NT2/D1 (cell line): ENCODE results near the gene NSDHL.

Experiments
- DNase-seq: peaks from one replicate; pipeline ENCODE4 v3.0.0-alpha.2; 2011; ENCODE audit warnings: low read depth, low spot score
- H3K27me3 ChIP-seq: 2 replicates; pipeline ENCODE4 v1.6.0; 2011; ENCODE audit warnings: mild to moderate bottlenecking; ENCODE audit not compliant: insufficient read length, insufficient read depth
- H3K36me3 ChIP-seq: 2 replicates; pipeline ENCODE4 v1.6.1; 2011; ENCODE audit warnings: mild to moderate bottlenecking, low read length, mixed read lengths; ENCODE audit not compliant: insufficient read depth, insufficient read length
- H3K4me1 ChIP-seq: 2 replicates; pipeline ENCODE4 v1.5.1; 2011; ENCODE audit not compliant: insufficient read depth, insufficient read length
- H3K4me3 ChIP-seq: 2 replicates; pipeline ENCODE4 v1.5.1; 2011; ENCODE audit warnings: low read depth; ENCODE audit not compliant: insufficient read length
- H3K9ac ChIP-seq: 2 replicates; pipeline ENCODE4 v1.6.0; 2011; ENCODE audit warnings: low read depth; ENCODE audit not compliant: insufficient read length
- H3K9me3 ChIP-seq: 2 replicates; pipeline ENCODE4 v1.5.1; 2011; ENCODE audit warnings: mild to moderate bottlenecking, low read length; ENCODE audit not compliant: insufficient read depth
- SUZ12 ChIP-seq: IDR thresholded peaks from 2 replicates; pipeline ENCODE4 v1.6.1; 2011; ENCODE audit not compliant: insufficient read length, insufficient read depth; ENCODE audit errors: extremely low read depth
- YY1 ChIP-seq: IDR thresholded peaks from 2 replicates; pipeline ENCODE4 v1.6.1; 2011; ENCODE audit not compliant: insufficient read length, insufficient read depth
- ZNF274 ChIP-seq: IDR thresholded peaks from 2 replicates; pipeline ENCODE4 v1.6.1; 2011; ENCODE audit warnings: mild to moderate bottlenecking, low read depth, low read length

Gene NSDHL

GRCh38 chrX:152881289-152881688 is 50.4 kb downstream of the NSDHL start:
- H3K27me3 ChIP-seq, result no peaks in the 10 kb centered on the region
- no peak for TF ChIP-seq YY1
- no peak for TF ChIP-seq SUZ12
- TF ChIP-seq ZNF274, result no peak

GRCh38 chrX:152884171-152884570 is 53.3 kb downstream of the NSDHL start:
- no peaks in the 10 kb centered on the region for H3K9me3 ChIP-seq
- H3K9ac ChIP-seq, result no peak overlapping the region
- no peaks in the 10 kb centered on the region for H3K36me3 ChIP-seq
- H3K4me1 ChIP-seq, result no peaks in the 10 kb centered on the region
- no peaks in the 10 kb centered on the region for H3K27me3 ChIP-seq
- DNase-seq, result no peak
- no peak overlapping the region for H3K4me3 ChIP-seq
- TF ChIP-seq SUZ12, result no peak
- TF ChIP-seq ZNF274, result no peak
- no peak for TF ChIP-seq YY1

More at GRCh38 chrX:152881289-152881688, 50.4 kb downstream of the NSDHL start:
- H3K4me3 ChIP-seq, result no peak overlapping the region
- no peak overlapping the region for H3K9ac ChIP-seq
- no peaks in the 10 kb centered on the region for H3K4me1 ChIP-seq
- H3K9me3 ChIP-seq, result no peaks in the 10 kb centered on the region
- H3K36me3 ChIP-seq, result no peaks in the 10 kb centered on the region
- DNase-seq, result no peak

- H3K4me1 ChIP-seq, result no peaks in the 10 kb centered on the region
- H3K9ac ChIP-seq, result no peak overlapping the region
- H3K36me3 ChIP-seq, result no peaks in the 10 kb centered on the region
- no peak overlapping the region for H3K4me3 ChIP-seq
- H3K27me3 ChIP-seq, result no peaks in the 10 kb centered on the region
- DNase-seq, result no peak
- TF ChIP-seq SUZ12, result no peak
- TF ChIP-seq ZNF274, result no peak
- no peak for TF ChIP-seq YY1
- no peaks in the 10 kb centered on the region for H3K9me3 ChIP-seq
Measured at GRCh38 chrX:152886716-152887115, 55.9 kb downstream of the NSDHL start.

- Histone ChIP-seq H3K36me3 (no peaks in the 10 kb centered on the region), H3K4me3 (no peak overlapping the region), H3K27me3 (no peaks in the 10 kb centered on the region), H3K9me3 (no peaks in the 10 kb centered on the region), H3K4me1 (peaks cover 2% of the 10 kb centered on the region), H3K9ac (no peak overlapping the region)
- DNase-seq, result no peak
- no peak for TF ChIP-seq ZNF274
Measured at GRCh38 chrX:152892499-152892898, 61.6 kb downstream of the NSDHL start.

- Histone ChIP-seq H3K4me1 (peaks cover 2% of the 10 kb centered on the region), H3K9ac (no peak overlapping the region), H3K27me3 (no peaks in the 10 kb centered on the region), H3K36me3 (no peaks in the 10 kb centered on the region), H3K9me3 (no peaks in the 10 kb centered on the region), H3K4me3 (no peak overlapping the region)
- DNase-seq, result no peak
- TF ChIP-seq YY1 (no peak), SUZ12 (no peak), ZNF274 (no peak)
Measured at GRCh38 chrX:152892999-152893891, 62.4 kb downstream of the NSDHL start.

- Histone ChIP-seq H3K4me3 (no peak overlapping the region), H3K9ac (no peak overlapping the region), H3K36me3 (no peaks in the 10 kb centered on the region), H3K27me3 (no peaks in the 10 kb centered on the region), H3K4me1 (peaks cover 2% of the 10 kb centered on the region), H3K9me3 (no peaks in the 10 kb centered on the region)
- DNase-seq, result no peak
- TF ChIP-seq YY1 (no peak), ZNF274 (no peak), SUZ12 (no peak)
Measured at GRCh38 chrX:152893980-152894610, 63.2 kb downstream of the NSDHL start.

- no peak for DNase-seq
- no peak for TF ChIP-seq ZNF274
- TF ChIP-seq SUZ12, result no peak
- no peak for TF ChIP-seq YY1
- Histone ChIP-seq H3K4me1 (peaks cover 2% of the 10 kb centered on the region), H3K27me3 (no peaks in the 10 kb centered on the region), H3K9me3 (no peaks in the 10 kb centered on the region), H3K4me3 (no peak overlapping the region), H3K9ac (no peak overlapping the region), H3K36me3 (no peaks in the 10 kb centered on the region)
Measured at GRCh38 chrX:152895121-152895520, 64.3 kb downstream of the NSDHL start.
